WTC11 (cell line): ENCODE measurements around the gene CELSR3. TPM values are rescaled to one million over a fixed set of nuclear protein-coding genes. Genes with fewer than 3 reads are reported as not detected.
A peak's percentile ranks its signal among the peaks of the same experiment; 100 is the strongest.

ENCODE experiments used
- CREM ChIP-seq: sonication (generic); formaldehyde crosslinking; IDR thresholded peaks from 2 replicates; pipeline ENCODE4 v1.8.1; 2022; ENCODE audit warnings: mild to moderate bottlenecking, missing genetic modification reagents, moderate library complexity
- E2F5 ChIP-seq: sonication (generic); formaldehyde crosslinking; IDR thresholded peaks from 2 replicates; pipeline ENCODE4 v1.8.1; 2022; ENCODE audit warnings: mild to moderate bottlenecking, moderate library complexity, missing genetic modification reagents
- ELF4 ChIP-seq: sonication (generic); formaldehyde crosslinking; IDR thresholded peaks from 2 replicates; pipeline ENCODE4 v1.8.1; 2022; ENCODE audit warnings: low read depth, mild to moderate bottlenecking, moderate library complexity, missing genetic modification reagents
- FOXK1 ChIP-seq: sonication (generic); formaldehyde crosslinking; IDR thresholded peaks from 2 replicates; pipeline ENCODE4 v1.8.0; 2022; ENCODE audit warnings: mild to moderate bottlenecking, moderate library complexity, missing genetic modification reagents
- HMGXB4 ChIP-seq: sonication (generic); formaldehyde crosslinking; IDR thresholded peaks from 2 replicates; pipeline ENCODE4 v1.8.1; 2023; ENCODE audit warnings: mild to moderate bottlenecking, moderate library complexity, missing genetic modification reagents
- JAZF1 ChIP-seq: fragments of 250-450 bp; sonication (Bioruptor Pico); IDR thresholded peaks from 2 replicates; pipeline ENCODE4 v1.9.0; 2021; ENCODE audit warnings: moderate library complexity, mild to moderate bottlenecking, inconsistent platforms
- KAT7 ChIP-seq: sonication (generic); formaldehyde crosslinking; IDR thresholded peaks from 2 replicates; pipeline ENCODE4 v1.8.1; 2023; ENCODE audit warnings: missing genetic modification reagents, mild to moderate bottlenecking, borderline replicate concordance
- MYBL2 ChIP-seq: sonication (generic); formaldehyde crosslinking; IDR thresholded peaks from 2 replicates; pipeline ENCODE4 v1.8.1; 2023; ENCODE audit warnings: mild to moderate bottlenecking, moderate library complexity, missing genetic modification reagents
- NFE2L1 ChIP-seq: sonication (generic); formaldehyde crosslinking; IDR thresholded peaks from 2 replicates; pipeline ENCODE4 v1.8.1; 2023; ENCODE audit warnings: missing genetic modification reagents
- NR2C2 ChIP-seq: sonication (generic); formaldehyde crosslinking; IDR thresholded peaks from 2 replicates; pipeline ENCODE4 v1.8.0; 2022; ENCODE audit warnings: mild to moderate bottlenecking, missing genetic modification reagents
- SMAD4 ChIP-seq: sonication (generic); formaldehyde crosslinking; IDR thresholded peaks from 2 replicates; pipeline ENCODE4 v1.8.0; 2022; ENCODE audit warnings: mild to moderate bottlenecking, missing genetic modification reagents
- SP1 ChIP-seq: sonication (generic); formaldehyde crosslinking; conservative IDR thresholded peaks from 2 replicates; pipeline ENCODE4 v1.8.1; 2022; ENCODE audit warnings: missing genetic modification reagents
- TCF7 ChIP-seq: sonication (generic); formaldehyde crosslinking; IDR thresholded peaks from 2 replicates; pipeline ENCODE4 v1.8.0; 2022; ENCODE audit warnings: mild to moderate bottlenecking, low read depth, missing genetic modification reagents, moderate library complexity
- TEAD4 ChIP-seq: sonication (generic); formaldehyde crosslinking; IDR thresholded peaks from 2 replicates; pipeline ENCODE4 v1.8.0; 2022; ENCODE audit warnings: mild to moderate bottlenecking, missing genetic modification reagents
- ZBTB21 ChIP-seq: sonication (generic); formaldehyde crosslinking; IDR thresholded peaks from 2 replicates; pipeline ENCODE4 v1.8.1; 2023; ENCODE audit warnings: mild to moderate bottlenecking, missing genetic modification reagents, borderline replicate concordance
- ZNF219 ChIP-seq: sonication (generic); formaldehyde crosslinking; IDR thresholded peaks from 2 replicates; pipeline ENCODE4 v1.8.0; 2023; ENCODE audit warnings: missing genetic modification reagents, mild to moderate bottlenecking, borderline replicate concordance
- ZNF416 ChIP-seq: fragments of 250-450 bp; sonication (Bioruptor Pico); IDR thresholded peaks from 2 replicates; pipeline ENCODE4 v1.9.0; 2021; ENCODE audit warnings: mild to moderate bottlenecking, inconsistent platforms
- total RNA-seq: library from RNA; stranded (reverse); gene quantifications from 3 replicates; pipeline ENCODE4 v1.2.3, GENCODE V29; 2021
- TF ChIP-seq, protein P1 (sequence below): fragments of 200-600 bp; IDR thresholded peaks from 2 replicates; pipeline ENCODE4 v1.8.0; 2022; ENCODE audit warnings: antibody characterized with exemption
- TF ChIP-seq, protein P2 (sequence below): fragments of 250-450 bp; sonication (Bioruptor Pico); IDR thresholded peaks from 2 replicates; pipeline ENCODE4 v1.9.0; 2021; ENCODE audit warnings: mild to moderate bottlenecking, borderline replicate concordance
- TF ChIP-seq, protein P3 (sequence below): sonication (generic); formaldehyde crosslinking; IDR thresholded peaks from 2 replicates; pipeline ENCODE4 v1.8.0; 2022; ENCODE audit warnings: mild to moderate bottlenecking, missing genetic modification reagents
- TF ChIP-seq, protein P4 (sequence below): sonication (generic); formaldehyde crosslinking; conservative IDR thresholded peaks from 2 replicates; pipeline ENCODE4 v1.8.1; 2022; ENCODE audit warnings: mild to moderate bottlenecking, missing genetic modification reagents
- TF ChIP-seq, protein P5 (sequence below): sonication (generic); formaldehyde crosslinking; IDR thresholded peaks from 2 replicates; pipeline ENCODE4 v1.8.0; 2022; ENCODE audit warnings: mild to moderate bottlenecking, missing genetic modification reagents
- TF ChIP-seq, protein P6 (sequence below): sonication (generic); formaldehyde crosslinking; IDR thresholded peaks from 2 replicates; pipeline ENCODE4 v1.8.1; 2023; ENCODE audit warnings: mild to moderate bottlenecking, missing genetic modification reagents, moderate library complexity
- TF ChIP-seq, protein P7 (sequence below): sonication (generic); formaldehyde crosslinking; IDR thresholded peaks from 2 replicates; pipeline ENCODE4 v1.8.1; 2023; ENCODE audit warnings: mild to moderate bottlenecking, missing genetic modification reagents, borderline replicate concordance

CELSR3 gene
- total RNA-seq, 1 experiment from 2014 or later = 27.9 TPM

DNA sequence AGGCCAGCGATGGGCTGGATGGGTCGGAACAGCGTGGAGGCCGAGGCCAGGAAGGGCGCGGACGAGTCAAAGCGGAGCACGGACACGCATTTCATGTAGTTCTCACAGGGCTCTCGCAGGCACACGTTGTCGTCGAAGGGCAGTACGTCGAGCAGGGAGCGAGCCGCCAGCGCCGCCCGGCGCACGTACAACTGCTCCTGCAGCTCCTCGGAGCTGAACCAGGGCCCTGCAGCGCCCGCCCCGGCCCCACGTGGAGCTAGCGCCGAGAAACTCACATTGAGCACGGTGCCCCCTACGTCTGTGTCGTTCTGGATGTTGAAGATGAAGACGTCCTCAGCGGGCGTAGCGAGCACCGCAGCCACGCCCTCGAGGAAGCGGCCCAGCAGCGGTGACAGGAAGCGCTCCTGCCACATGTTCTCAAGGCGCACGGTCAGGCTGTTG is 5.8 kb downstream of the CELSR3 start (continued):
- TF ChIP-seq HMGXB4 (CRISPR knock-in tag) (0 out of 2 replicates have a peak, but pooled peaks have one; percentile 7), KAT7 (CRISPR knock-in tag) (no peak), NFE2L1 (no peak), SMAD4 (CRISPR knock-in tag) (no peak), FOXK1 (CRISPR knock-in tag) (no peak), TCF7 (no peak; the same call in 1 of the 2 replicates), ZBTB21 (CRISPR knock-in tag) (no peak), TEAD4 (no peak), JAZF1 (CRISPR knock-in tag) (no peak), ZNF416 (CRISPR knock-in tag) (no peak), MYBL2 (CRISPR knock-in tag) (no peak), E2F5 (peak; percentile 21; the same call in 1 of the 2 replicates), CREM (CRISPR knock-in tag) (no peak), SP1 (CRISPR knock-in tag) (no peak), ZNF219 (no peak), NR2C2 (CRISPR knock-in tag) (0 out of 2 replicates have a peak, but pooled peaks have one; percentile 18), ELF4 (CRISPR knock-in tag) (0 out of 2 replicates have a peak, but pooled peaks have one; percentile 44)
- TF ChIP-seq, protein P1, sequence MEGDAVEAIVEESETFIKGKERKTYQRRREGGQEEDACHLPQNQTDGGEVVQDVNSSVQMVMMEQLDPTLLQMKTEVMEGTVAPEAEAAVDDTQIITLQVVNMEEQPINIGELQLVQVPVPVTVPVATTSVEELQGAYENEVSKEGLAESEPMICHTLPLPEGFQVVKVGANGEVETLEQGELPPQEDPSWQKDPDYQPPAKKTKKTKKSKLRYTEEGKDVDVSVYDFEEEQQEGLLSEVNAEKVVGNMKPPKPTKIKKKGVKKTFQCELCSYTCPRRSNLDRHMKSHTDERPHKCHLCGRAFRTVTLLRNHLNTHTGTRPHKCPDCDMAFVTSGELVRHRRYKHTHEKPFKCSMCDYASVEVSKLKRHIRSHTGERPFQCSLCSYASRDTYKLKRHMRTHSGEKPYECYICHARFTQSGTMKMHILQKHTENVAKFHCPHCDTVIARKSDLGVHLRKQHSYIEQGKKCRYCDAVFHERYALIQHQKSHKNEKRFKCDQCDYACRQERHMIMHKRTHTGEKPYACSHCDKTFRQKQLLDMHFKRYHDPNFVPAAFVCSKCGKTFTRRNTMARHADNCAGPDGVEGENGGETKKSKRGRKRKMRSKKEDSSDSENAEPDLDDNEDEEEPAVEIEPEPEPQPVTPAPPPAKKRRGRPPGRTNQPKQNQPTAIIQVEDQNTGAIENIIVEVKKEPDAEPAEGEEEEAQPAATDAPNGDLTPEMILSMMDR = no peak
- TF ChIP-seq, protein P2, sequence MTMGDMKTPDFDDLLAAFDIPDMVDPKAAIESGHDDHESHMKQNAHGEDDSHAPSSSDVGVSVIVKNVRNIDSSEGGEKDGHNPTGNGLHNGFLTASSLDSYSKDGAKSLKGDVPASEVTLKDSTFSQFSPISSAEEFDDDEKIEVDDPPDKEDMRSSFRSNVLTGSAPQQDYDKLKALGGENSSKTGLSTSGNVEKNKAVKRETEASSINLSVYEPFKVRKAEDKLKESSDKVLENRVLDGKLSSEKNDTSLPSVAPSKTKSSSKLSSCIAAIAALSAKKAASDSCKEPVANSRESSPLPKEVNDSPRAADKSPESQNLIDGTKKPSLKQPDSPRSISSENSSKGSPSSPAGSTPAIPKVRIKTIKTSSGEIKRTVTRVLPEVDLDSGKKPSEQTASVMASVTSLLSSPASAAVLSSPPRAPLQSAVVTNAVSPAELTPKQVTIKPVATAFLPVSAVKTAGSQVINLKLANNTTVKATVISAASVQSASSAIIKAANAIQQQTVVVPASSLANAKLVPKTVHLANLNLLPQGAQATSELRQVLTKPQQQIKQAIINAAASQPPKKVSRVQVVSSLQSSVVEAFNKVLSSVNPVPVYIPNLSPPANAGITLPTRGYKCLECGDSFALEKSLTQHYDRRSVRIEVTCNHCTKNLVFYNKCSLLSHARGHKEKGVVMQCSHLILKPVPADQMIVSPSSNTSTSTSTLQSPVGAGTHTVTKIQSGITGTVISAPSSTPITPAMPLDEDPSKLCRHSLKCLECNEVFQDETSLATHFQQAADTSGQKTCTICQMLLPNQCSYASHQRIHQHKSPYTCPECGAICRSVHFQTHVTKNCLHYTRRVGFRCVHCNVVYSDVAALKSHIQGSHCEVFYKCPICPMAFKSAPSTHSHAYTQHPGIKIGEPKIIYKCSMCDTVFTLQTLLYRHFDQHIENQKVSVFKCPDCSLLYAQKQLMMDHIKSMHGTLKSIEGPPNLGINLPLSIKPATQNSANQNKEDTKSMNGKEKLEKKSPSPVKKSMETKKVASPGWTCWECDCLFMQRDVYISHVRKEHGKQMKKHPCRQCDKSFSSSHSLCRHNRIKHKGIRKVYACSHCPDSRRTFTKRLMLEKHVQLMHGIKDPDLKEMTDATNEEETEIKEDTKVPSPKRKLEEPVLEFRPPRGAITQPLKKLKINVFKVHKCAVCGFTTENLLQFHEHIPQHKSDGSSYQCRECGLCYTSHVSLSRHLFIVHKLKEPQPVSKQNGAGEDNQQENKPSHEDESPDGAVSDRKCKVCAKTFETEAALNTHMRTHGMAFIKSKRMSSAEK = no peak
- TF ChIP-seq, protein P3, sequence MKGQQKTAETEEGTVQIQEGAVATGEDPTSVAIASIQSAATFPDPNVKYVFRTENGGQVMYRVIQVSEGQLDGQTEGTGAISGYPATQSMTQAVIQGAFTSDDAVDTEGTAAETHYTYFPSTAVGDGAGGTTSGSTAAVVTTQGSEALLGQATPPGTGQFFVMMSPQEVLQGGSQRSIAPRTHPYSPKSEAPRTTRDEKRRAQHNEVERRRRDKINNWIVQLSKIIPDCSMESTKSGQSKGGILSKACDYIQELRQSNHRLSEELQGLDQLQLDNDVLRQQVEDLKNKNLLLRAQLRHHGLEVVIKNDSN (CRISPR knock-in tag) = no peak
- TF ChIP-seq, protein P4, sequence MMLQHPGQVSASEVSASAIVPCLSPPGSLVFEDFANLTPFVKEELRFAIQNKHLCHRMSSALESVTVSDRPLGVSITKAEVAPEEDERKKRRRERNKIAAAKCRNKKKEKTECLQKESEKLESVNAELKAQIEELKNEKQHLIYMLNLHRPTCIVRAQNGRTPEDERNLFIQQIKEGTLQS (CRISPR knock-in tag) = no peak
- TF ChIP-seq, protein P5, sequence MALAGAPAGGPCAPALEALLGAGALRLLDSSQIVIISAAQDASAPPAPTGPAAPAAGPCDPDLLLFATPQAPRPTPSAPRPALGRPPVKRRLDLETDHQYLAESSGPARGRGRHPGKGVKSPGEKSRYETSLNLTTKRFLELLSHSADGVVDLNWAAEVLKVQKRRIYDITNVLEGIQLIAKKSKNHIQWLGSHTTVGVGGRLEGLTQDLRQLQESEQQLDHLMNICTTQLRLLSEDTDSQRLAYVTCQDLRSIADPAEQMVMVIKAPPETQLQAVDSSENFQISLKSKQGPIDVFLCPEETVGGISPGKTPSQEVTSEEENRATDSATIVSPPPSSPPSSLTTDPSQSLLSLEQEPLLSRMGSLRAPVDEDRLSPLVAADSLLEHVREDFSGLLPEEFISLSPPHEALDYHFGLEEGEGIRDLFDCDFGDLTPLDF (CRISPR knock-in tag) = no peak
- TF ChIP-seq, protein P6, sequence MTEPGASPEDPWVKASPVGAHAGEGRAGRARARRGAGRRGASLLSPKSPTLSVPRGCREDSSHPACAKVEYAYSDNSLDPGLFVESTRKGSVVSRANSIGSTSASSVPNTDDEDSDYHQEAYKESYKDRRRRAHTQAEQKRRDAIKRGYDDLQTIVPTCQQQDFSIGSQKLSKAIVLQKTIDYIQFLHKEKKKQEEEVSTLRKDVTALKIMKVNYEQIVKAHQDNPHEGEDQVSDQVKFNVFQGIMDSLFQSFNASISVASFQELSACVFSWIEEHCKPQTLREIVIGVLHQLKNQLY (CRISPR knock-in tag) = 0 out of 2 replicates have a peak, but pooled peaks have one; percentile 82
- TF ChIP-seq, protein P7, sequence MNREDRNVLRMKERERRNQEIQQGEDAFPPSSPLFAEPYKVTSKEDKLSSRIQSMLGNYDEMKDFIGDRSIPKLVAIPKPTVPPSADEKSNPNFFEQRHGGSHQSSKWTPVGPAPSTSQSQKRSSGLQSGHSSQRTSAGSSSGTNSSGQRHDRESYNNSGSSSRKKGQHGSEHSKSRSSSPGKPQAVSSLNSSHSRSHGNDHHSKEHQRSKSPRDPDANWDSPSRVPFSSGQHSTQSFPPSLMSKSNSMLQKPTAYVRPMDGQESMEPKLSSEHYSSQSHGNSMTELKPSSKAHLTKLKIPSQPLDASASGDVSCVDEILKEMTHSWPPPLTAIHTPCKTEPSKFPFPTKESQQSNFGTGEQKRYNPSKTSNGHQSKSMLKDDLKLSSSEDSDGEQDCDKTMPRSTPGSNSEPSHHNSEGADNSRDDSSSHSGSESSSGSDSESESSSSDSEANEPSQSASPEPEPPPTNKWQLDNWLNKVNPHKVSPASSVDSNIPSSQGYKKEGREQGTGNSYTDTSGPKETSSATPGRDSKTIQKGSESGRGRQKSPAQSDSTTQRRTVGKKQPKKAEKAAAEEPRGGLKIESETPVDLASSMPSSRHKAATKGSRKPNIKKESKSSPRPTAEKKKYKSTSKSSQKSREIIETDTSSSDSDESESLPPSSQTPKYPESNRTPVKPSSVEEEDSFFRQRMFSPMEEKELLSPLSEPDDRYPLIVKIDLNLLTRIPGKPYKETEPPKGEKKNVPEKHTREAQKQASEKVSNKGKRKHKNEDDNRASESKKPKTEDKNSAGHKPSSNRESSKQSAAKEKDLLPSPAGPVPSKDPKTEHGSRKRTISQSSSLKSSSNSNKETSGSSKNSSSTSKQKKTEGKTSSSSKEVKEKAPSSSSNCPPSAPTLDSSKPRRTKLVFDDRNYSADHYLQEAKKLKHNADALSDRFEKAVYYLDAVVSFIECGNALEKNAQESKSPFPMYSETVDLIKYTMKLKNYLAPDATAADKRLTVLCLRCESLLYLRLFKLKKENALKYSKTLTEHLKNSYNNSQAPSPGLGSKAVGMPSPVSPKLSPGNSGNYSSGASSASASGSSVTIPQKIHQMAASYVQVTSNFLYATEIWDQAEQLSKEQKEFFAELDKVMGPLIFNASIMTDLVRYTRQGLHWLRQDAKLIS (CRISPR knock-in tag) = no peak
